Hepatocyte (in vitro differentiated cells): ENCODE data around the gene SLC17A9.

Experiments used
- EZH2 ChIP-seq: fragments of 200-600 bp; sonication (generic); IDR thresholded peaks from 2 replicates; pipeline ENCODE4 v1.6.1; 2016; ENCODE audit warnings: antibody characterized with exemption, mild to moderate bottlenecking, borderline replicate concordance
- TF ChIP-seq, protein P1 (sequence below): fragments of 200-600 bp; sonication (generic); IDR thresholded peaks from 2 replicates; pipeline ENCODE4 v1.5.1; 2016; ENCODE audit warnings: antibody characterized with exemption, mild to moderate bottlenecking; ENCODE audit not compliant: poor library complexity

DNA sequence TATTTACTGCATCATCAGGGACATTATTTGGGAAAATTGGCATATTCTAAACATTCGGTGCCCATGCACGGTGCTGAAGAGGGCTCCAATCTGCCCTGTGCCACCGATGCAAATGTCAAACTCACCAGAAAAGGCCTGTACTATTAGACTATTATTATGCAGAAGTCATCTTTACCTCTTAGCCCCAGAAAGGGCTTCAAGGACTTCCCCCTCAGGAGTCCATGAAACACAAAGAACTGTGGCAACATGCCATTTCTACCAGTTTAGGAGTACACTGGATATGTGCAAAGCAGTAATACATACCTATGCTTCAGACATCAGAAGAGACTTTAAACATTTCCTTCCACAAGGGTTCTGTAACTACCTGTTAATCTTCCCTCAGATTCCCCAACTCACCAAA is 34.8 kb upstream of the SLC17A9 start:
- TF ChIP-seq, protein P1, sequence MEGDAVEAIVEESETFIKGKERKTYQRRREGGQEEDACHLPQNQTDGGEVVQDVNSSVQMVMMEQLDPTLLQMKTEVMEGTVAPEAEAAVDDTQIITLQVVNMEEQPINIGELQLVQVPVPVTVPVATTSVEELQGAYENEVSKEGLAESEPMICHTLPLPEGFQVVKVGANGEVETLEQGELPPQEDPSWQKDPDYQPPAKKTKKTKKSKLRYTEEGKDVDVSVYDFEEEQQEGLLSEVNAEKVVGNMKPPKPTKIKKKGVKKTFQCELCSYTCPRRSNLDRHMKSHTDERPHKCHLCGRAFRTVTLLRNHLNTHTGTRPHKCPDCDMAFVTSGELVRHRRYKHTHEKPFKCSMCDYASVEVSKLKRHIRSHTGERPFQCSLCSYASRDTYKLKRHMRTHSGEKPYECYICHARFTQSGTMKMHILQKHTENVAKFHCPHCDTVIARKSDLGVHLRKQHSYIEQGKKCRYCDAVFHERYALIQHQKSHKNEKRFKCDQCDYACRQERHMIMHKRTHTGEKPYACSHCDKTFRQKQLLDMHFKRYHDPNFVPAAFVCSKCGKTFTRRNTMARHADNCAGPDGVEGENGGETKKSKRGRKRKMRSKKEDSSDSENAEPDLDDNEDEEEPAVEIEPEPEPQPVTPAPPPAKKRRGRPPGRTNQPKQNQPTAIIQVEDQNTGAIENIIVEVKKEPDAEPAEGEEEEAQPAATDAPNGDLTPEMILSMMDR = no peak
- TF ChIP-seq EZH2 = no peak
